OCI-LY3 (cell line): Measurements from ENCODE around the gene ARHGAP35.

Experiments used
- H2AFZ ChIP-seq: fragments of 200-600, 300-600 bp; shearing (Covaris generic); 2 replicates; pipeline ENCODE4 v1.6.0; 2014; ENCODE audit warnings: antibody characterized with exemption, low read depth, low read length
- H3K27ac ChIP-seq: fragments of 200-600, 300-600 bp; sonication (generic); 2 replicates; pipeline ENCODE4 v1.5.1; 2014; ENCODE audit warnings: mild to moderate bottlenecking, low read length, moderate library complexity, mixed read lengths
- H3K27me3 ChIP-seq: fragments of 200-600, 300-600 bp; sonication (generic); 2 replicates; pipeline ENCODE4 v1.6.1; 2014; ENCODE audit warnings: low read depth, low read length, mixed read lengths
- H3K36me3 ChIP-seq: fragments of 200-600, 300-600 bp; sonication (generic); replicated peaks from 2 replicates; pipeline ENCODE3; 2014; ENCODE audit warnings: low read depth, low read length, mixed read lengths
- H3K4me1 ChIP-seq: fragments of 300-600, 200-600 bp; sonication (generic); 2 replicates; pipeline ENCODE4 v1.6.1; 2014; ENCODE audit warnings: low read length, mixed read lengths
- H3K4me2 ChIP-seq: fragments of 200-600, 300-600 bp; sonication (generic); 2 replicates; pipeline ENCODE4 v1.6.1; 2014; ENCODE audit warnings: low read length, mixed read lengths
- H3K4me3 ChIP-seq: fragments of 300-600, 200-600 bp; sonication (generic); 2 replicates; pipeline ENCODE4 v1.5.1; 2014; ENCODE audit warnings: antibody characterized with exemption, mild to moderate bottlenecking, low read length, moderate library complexity
- H3K79me2 ChIP-seq: fragments of 300-600, 200-600 bp; shearing (Covaris generic); 2 replicates; pipeline ENCODE4 v1.6.1; 2014; ENCODE audit warnings: mild to moderate bottlenecking, low read length, mixed read lengths
- H3K9ac ChIP-seq: fragments of 300-600, 200-600 bp; shearing (Covaris generic); 2 replicates; pipeline ENCODE4 v1.6.0; 2014; ENCODE audit warnings: mild to moderate bottlenecking, low read length, moderate library complexity
- H3K9me3 ChIP-seq: fragments of 200-600, 300-600 bp; shearing (Covaris generic); 2 replicates; pipeline ENCODE4 v1.6.1; 2014; ENCODE audit warnings: low read length, mixed read lengths; ENCODE audit not compliant: insufficient read depth
- H4K20me1 ChIP-seq: fragments of 200-600, 300-600 bp; sonication (generic); 2 replicates; pipeline ENCODE4 v1.6.1; 2016; ENCODE audit warnings: low read length, mixed read lengths; ENCODE audit not compliant: insufficient read depth
- CTCF ChIP-seq: fragments of 200-600, 300-600 bp; sonication (generic); IDR thresholded peaks from 2 replicates; pipeline ENCODE4 v1.5.1; 2014; ENCODE audit warnings: antibody characterized with exemption, low read length, low read depth
- EZH2phosphoT487 ChIP-seq: fragments of 200-600 bp; shearing (Covaris generic); IDR thresholded peaks from 2 replicates; pipeline ENCODE4 v1.6.1; 2018; ENCODE audit warnings: antibody characterized with exemption, mixed run types, low read depth

The ARHGAP35 gene

GRCh38 chr19:46892252-46893179 is 31.7 kb downstream of the ARHGAP35 start:
- no peak overlapping the region for H2AFZ ChIP-seq
- no peaks in the 10 kb centered on the region for H3K9me3 ChIP-seq
- H3K4me2 ChIP-seq: peak overlapping the region; percentile 51
- H3K27me3 ChIP-seq: no peaks in the 10 kb centered on the region
- peaks cover 51% of the 10 kb centered on the region for H4K20me1 ChIP-seq
- peaks cover 75% of the 10 kb centered on the region for H3K79me2 ChIP-seq
- no peak for TF ChIP-seq CTCF
- no peak for TF ChIP-seq EZH2phosphoT487
- no peaks in the 10 kb centered on the region for H3K36me3 ChIP-seq
- H3K4me3 ChIP-seq: peak overlapping the region; percentile 30; the same call in 1 of the 2 replicates
- peaks cover 13% of the 10 kb centered on the region for H3K4me1 ChIP-seq
- H3K9ac ChIP-seq: no peak overlapping the region
- H3K27ac ChIP-seq: no peak overlapping the region

GRCh38 chr19:46896076-46896794 is 35.4 kb downstream of the ARHGAP35 start:
- Histone ChIP-seq H3K27ac (no peak overlapping the region), H3K27me3 (no peaks in the 10 kb centered on the region), H3K36me3 (no peaks in the 10 kb centered on the region), H3K9ac (no peak overlapping the region), H3K79me2 (peaks cover 87% of the 10 kb centered on the region), H3K4me3 (no peak overlapping the region), H2AFZ (no peak overlapping the region), H3K4me1 (peaks cover 13% of the 10 kb centered on the region), H3K9me3 (no peaks in the 10 kb centered on the region), H4K20me1 (peaks cover 65% of the 10 kb centered on the region), H3K4me2 (no peak overlapping the region)
- TF ChIP-seq CTCF (no peak), EZH2phosphoT487 (no peak)

GRCh38 chr19:46898731-46899130 is 37.9 kb downstream of the ARHGAP35 start:
- Histone ChIP-seq H3K4me1 (no peaks in the 10 kb centered on the region), H3K36me3 (no peaks in the 10 kb centered on the region), H3K9ac (no peak overlapping the region), H3K4me3 (no peak overlapping the region), H3K79me2 (peaks cover 92% of the 10 kb centered on the region), H3K27me3 (no peaks in the 10 kb centered on the region), H2AFZ (no peak overlapping the region), H3K4me2 (no peak overlapping the region), H4K20me1 (peaks cover 74% of the 10 kb centered on the region), H3K27ac (no peak overlapping the region), H3K9me3 (no peaks in the 10 kb centered on the region)
- TF ChIP-seq EZH2phosphoT487 (no peak), CTCF (no peak)

GRCh38 chr19:46900341-46900740 is 39.5 kb downstream of the ARHGAP35 start:
- no peak overlapping the region for H3K9ac ChIP-seq
- no peaks in the 10 kb centered on the region for H3K4me1 ChIP-seq
- no peaks in the 10 kb centered on the region for H3K9me3 ChIP-seq
- TF ChIP-seq EZH2phosphoT487 (no peak), CTCF (no peak)
- H3K4me3 ChIP-seq: no peak overlapping the region
- no peak overlapping the region for H2AFZ ChIP-seq
- H3K4me2 ChIP-seq: no peak overlapping the region
- peaks cover 79% of the 10 kb centered on the region for H4K20me1 ChIP-seq
- no peak overlapping the region for H3K27ac ChIP-seq
- no peaks in the 10 kb centered on the region for H3K27me3 ChIP-seq
- H3K79me2 ChIP-seq: peaks cover 92% of the 10 kb centered on the region
- no peaks in the 10 kb centered on the region for H3K36me3 ChIP-seq
